Endothelial cell of umbilical vein (primary cell): ENCODE data around the gene LRP3. TPM values are rescaled to one million over a fixed set of nuclear protein-coding genes. Genes with fewer than 3 reads are reported as not detected.

Experiments
- BruUV-seq: library from RNA; stranded (reverse); fragments of 400-500 nt; replicated peaks from 2 replicates; lab custom pipeline; 2021; lab: Mats Ljungman, UMichigan
- CTCF ChIA-PET: fragments of 300-600, 350-600 bp; sonication (Branson Sonifier 250); formaldehyde crosslinking; loops from one replicate; lab custom pipeline; 2021; ENCODE audit warnings: antibody characterized with exemption, inconsistent platforms; lab: Charles Lee
- POLR2A ChIA-PET: fragments of 300-600, 350-600 bp; sonication (Branson Sonifier 250); formaldehyde crosslinking; loops from one replicate; lab custom pipeline; 2021; ENCODE audit warnings: antibody characterized with exemption, inconsistent platforms; lab: Charles Lee
- DNase-seq: peaks from one replicate; pipeline ENCODE4 v3.0.0-alpha.2; 2011; ENCODE audit warnings: low read depth, low spot score
- FAIRE-seq: peaks from 2 replicates; lab custom pipeline; 2011; peaks lifted over from hg19 to GRCh38; lab: Jason Lieb, UNC
- H2AFZ ChIP-seq: 2 replicates; pipeline ENCODE4 v1.6.0; 2012; ENCODE audit warnings: low read depth, low read length, control low read depth, inconsistent platforms
- H3K27ac ChIP-seq: 2 replicates; pipeline ENCODE4 v1.5.1; 2011; ENCODE audit warnings: low read depth, mild to moderate bottlenecking, control low read depth, low read length, moderate library complexity; ENCODE audit not compliant: insufficient read depth
- H3K27me3 ChIP-seq, 2 experiments: 2 replicates each; pipeline versions ENCODE4 v1.6.0 to v1.6.1; 2011; ENCODE audit warnings: low read length in 2 of 2, mixed read lengths in 1 of 2; ENCODE audit not compliant: control insufficient read depth in 2 of 2, insufficient read depth in 2 of 2
- H3K36me3 ChIP-seq, 2 experiments: 2 replicates in 1 of 2; 3 replicates in 1 of 2; pipeline ENCODE4 v1.5.1; 2011; ENCODE audit warnings: low read length in 2 of 2, mild to moderate bottlenecking in 1 of 2, moderate library complexity in 1 of 2; ENCODE audit not compliant: control insufficient read depth in 2 of 2, insufficient read depth in 2 of 2; ENCODE audit errors: extremely low read depth in 1 of 2
- H3K4me1 ChIP-seq: 3 replicates; pipeline ENCODE4 v1.5.1; 2011; ENCODE audit warnings: mild to moderate bottlenecking, low read length; ENCODE audit not compliant: control insufficient read depth, insufficient read depth; ENCODE audit errors: extremely low read depth
- H3K4me2 ChIP-seq: 2 replicates; pipeline ENCODE4 v1.6.1; 2011; ENCODE audit warnings: low read length, control low read depth, mixed read lengths; ENCODE audit not compliant: insufficient read depth
- H3K4me3 ChIP-seq, 3 experiments: fragments of 200-600 bp in 1 of 3; sonication (generic), shearing (Covaris generic) in 1 of 3; replicated peaks in 1 of 3; 2 replicates each; pipeline ENCODE4 v1.5.1; 2011 to 2016; ENCODE audit warnings: control low read depth in 3 of 3, low read length in 3 of 3, mild to moderate bottlenecking in 2 of 3, inconsistent platforms in 1 of 3, low read depth in 1 of 3, moderate library complexity in 1 of 3; ENCODE audit not compliant: insufficient read depth in 1 of 3
- H3K79me2 ChIP-seq: 2 replicates; pipeline ENCODE4 v1.6.0; 2012; ENCODE audit warnings: low read length, inconsistent platforms; ENCODE audit not compliant: control insufficient read depth, insufficient read depth
- H3K9ac ChIP-seq: replicated peaks from 2 replicates; pipeline ENCODE3; 2011; ENCODE audit warnings: low read length, control low read depth; ENCODE audit not compliant: insufficient read depth; ENCODE audit errors: extremely low read depth
- H3K9me1 ChIP-seq: replicated peaks from 3 replicates; pipeline ENCODE4 v1.6.0; 2011; ENCODE audit warnings: mild to moderate bottlenecking, low read length; ENCODE audit not compliant: control insufficient read depth, insufficient read depth; ENCODE audit errors: extremely low read depth
- H3K9me3 ChIP-seq: replicated peaks from 2 replicates; pipeline ENCODE4 v1.5.1; 2012; ENCODE audit warnings: low read length, inconsistent platforms; ENCODE audit not compliant: control insufficient read depth, insufficient read depth
- H4K20me1 ChIP-seq: replicated peaks from 2 replicates; pipeline ENCODE3; 2011; ENCODE audit warnings: mild to moderate bottlenecking, low read length; ENCODE audit not compliant: control insufficient read depth, insufficient read depth; ENCODE audit errors: extremely low read depth
- EZH2 ChIP-seq: IDR thresholded peaks from 2 replicates; pipeline ENCODE4 v1.6.1; 2012; ENCODE audit warnings: borderline replicate concordance, low read depth, mild to moderate bottlenecking, moderate library complexity, low read length, inconsistent platforms; ENCODE audit not compliant: severe bottlenecking
- FOS ChIP-seq: IDR thresholded peaks from 2 replicates; pipeline ENCODE4 v1.6.1; 2011; ENCODE audit warnings: mild to moderate bottlenecking, low read length, moderate library complexity, borderline replicate concordance; ENCODE audit not compliant: insufficient read depth
- GATA2 ChIP-seq: IDR thresholded peaks from 2 replicates; pipeline ENCODE4 v1.7.0; 2011; ENCODE audit warnings: low read depth, mild to moderate bottlenecking, moderate library complexity, mixed read lengths, low read length; ENCODE audit not compliant: insufficient read length, insufficient read depth
- JUN ChIP-seq: IDR thresholded peaks from 2 replicates; pipeline ENCODE4 v1.6.1; 2011; ENCODE audit warnings: borderline replicate concordance, low read depth; ENCODE audit not compliant: insufficient read length, insufficient read depth
- MYC ChIP-seq: IDR thresholded peaks from one replicate; pipeline ENCODE4 v1.6.1; 2011; ENCODE audit warnings: mild to moderate bottlenecking, low read depth, low read length
- POLR2A ChIP-seq: IDR thresholded peaks from 2 replicates; pipeline ENCODE4 v1.6.1; 2012; ENCODE audit warnings: low read depth, mild to moderate bottlenecking, control low read depth, low read length
- POLR2AphosphoS5 ChIP-seq: IDR thresholded peaks from 2 replicates; pipeline ENCODE4 v1.6.1; 2012; ENCODE audit warnings: low read depth, mild to moderate bottlenecking, control low read depth, low read length, moderate library complexity; ENCODE audit not compliant: insufficient read depth
- dilution Hi-C: fragments of 300-500 bp; cut with MboI; formaldehyde crosslinking; loops from one replicate; pipeline ENCODE4 v1.15.0; 2019; ENCODE audit warnings: low sequenced_read_pairs; ENCODE audit not compliant: extremely low pct_ligation_motif_present
- intact Hi-C: fragments of 100-400 bp; cut with micrococcal nuclease; formaldehyde crosslinking; loops from one replicate; pipeline ENCODE4 v1.10.0; 2022
- polyA plus RNA-seq, 4 experiments: library from polyadenylated mRNA; depleted of rRNA in 3 of 4; stranded (reverse) in 3 of 4; unstranded in 1 of 4; fragments of >200 nt; gene quantifications; 2 replicates each; pipeline versions ENCODE4 v1.2.1 to v1.2.3, GENCODE V29; 2011 to 2012; ENCODE audit warnings: missing spikeins in 1 of 4
- total RNA-seq: library from RNA; stranded (reverse); gene quantifications from 2 replicates; pipeline ENCODE4 v1.2.3, GENCODE V29; 2021
- TF ChIP-seq, protein P1 (sequence below): IDR thresholded peaks from 2 replicates; pipeline ENCODE4 v1.6.1; 2011; ENCODE audit not compliant: insufficient read depth, insufficient read length
- TF ChIP-seq, protein P2 (sequence below), 2 donors: IDR thresholded peaks; 1 replicate in 1 of 2; 2 replicates in 1 of 2; pipeline ENCODE4 v1.5.1; 2011; ENCODE audit warnings: low read length in 2 of 2, mild to moderate bottlenecking in 2 of 2, moderate library complexity in 2 of 2, control low read depth in 1 of 2, inconsistent platforms in 1 of 2, low read depth in 1 of 2; ENCODE audit not compliant: insufficient read depth in 1 of 2; ENCODE audit errors: extremely low read depth in 1 of 2

LRP3 gene
- total and polyA plus RNA-seq, 2 donors (not counting 3 experiments of a cell fraction or from before 2014, with no cell fraction given): 14.3 to 19.4 TPM

DNA sequence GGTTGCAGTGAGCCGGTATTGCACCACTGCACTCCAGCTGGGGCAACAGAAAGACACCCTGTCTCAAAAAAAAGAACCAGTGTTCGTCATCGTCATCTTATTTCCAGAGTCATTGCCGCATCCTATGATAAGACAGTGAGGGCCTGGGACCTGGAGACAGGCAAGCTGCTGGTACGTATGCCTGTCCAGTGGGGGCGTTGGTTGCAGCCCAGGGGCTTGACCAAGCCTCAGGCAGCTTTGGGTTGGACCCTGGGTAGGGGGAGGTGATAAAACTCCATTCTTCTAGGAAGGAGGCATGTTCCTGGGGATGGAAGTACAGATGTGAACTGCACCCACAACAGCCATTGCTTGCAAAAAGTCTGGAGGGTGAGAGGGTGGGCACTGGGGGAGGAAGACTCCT is 46.6 kb upstream of the LRP3 start:
- Histone ChIP-seq H3K27ac (no peak overlapping the region), H3K79me2 (no peaks in the 10 kb centered on the region), H3K9me1 (no peaks in the 10 kb centered on the region), H3K4me3 (no peak overlapping the region), H3K4me1 (no peaks in the 10 kb centered on the region), H3K36me3 (no peaks in the 10 kb centered on the region), H3K9ac (no peak overlapping the region), H4K20me1 (no peaks in the 10 kb centered on the region), H3K9me3 (no peaks in the 10 kb centered on the region), H3K4me2 (no peak overlapping the region), H2AFZ (no peak overlapping the region), H3K27me3 (no peaks in the 10 kb centered on the region)
- TF ChIP-seq, protein P1, sequence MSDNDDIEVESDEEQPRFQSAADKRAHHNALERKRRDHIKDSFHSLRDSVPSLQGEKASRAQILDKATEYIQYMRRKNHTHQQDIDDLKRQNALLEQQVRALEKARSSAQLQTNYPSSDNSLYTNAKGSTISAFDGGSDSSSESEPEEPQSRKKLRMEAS: no peak
- no peak for TF ChIP-seq FOS
- TF ChIP-seq POLR2AphosphoS5: no peak
- no peak for TF ChIP-seq POLR2A
- no peak for TF ChIP-seq MYC
- TF ChIP-seq GATA2: no peak
- TF ChIP-seq EZH2: no peak
- no peak for TF ChIP-seq JUN
- TF ChIP-seq, protein P2, sequence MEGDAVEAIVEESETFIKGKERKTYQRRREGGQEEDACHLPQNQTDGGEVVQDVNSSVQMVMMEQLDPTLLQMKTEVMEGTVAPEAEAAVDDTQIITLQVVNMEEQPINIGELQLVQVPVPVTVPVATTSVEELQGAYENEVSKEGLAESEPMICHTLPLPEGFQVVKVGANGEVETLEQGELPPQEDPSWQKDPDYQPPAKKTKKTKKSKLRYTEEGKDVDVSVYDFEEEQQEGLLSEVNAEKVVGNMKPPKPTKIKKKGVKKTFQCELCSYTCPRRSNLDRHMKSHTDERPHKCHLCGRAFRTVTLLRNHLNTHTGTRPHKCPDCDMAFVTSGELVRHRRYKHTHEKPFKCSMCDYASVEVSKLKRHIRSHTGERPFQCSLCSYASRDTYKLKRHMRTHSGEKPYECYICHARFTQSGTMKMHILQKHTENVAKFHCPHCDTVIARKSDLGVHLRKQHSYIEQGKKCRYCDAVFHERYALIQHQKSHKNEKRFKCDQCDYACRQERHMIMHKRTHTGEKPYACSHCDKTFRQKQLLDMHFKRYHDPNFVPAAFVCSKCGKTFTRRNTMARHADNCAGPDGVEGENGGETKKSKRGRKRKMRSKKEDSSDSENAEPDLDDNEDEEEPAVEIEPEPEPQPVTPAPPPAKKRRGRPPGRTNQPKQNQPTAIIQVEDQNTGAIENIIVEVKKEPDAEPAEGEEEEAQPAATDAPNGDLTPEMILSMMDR (IDR thresholded peaks at IDR 0.05; ENCODE audit: extremely low read depth in 1 of 2, insufficient read depth in 1 of 2, low read depth in 1 of 2, low read length in 2 of 2): no peak
- dilution Hi-C loops (no loop called here), intact Hi-C loops (no loop called here)
- FAIRE-seq: no peak
- POLR2A ChIA-PET: no interaction called here
- no peak for DNase-seq
- CTCF ChIA-PET: interaction anchor here (0.9 to 1.2 kb wide), 2 partner anchors 35 to 259 kb away, joined by 3 read pairs; no protein-coding TSS in a partner anchor
- no TSS peak for BruUV-seq
